Breast epithelium (tissue), 4 donors: Measurements from ENCODE around the gene YPEL4. TPM values are rescaled to one million over a fixed set of nuclear protein-coding genes. Genes with fewer than 3 reads are reported as not detected.

Source experiments
- DNase-seq, 2 donors: peaks; one replicate each; pipeline ENCODE4 v3.0.0-alpha.2; 2019; ENCODE audit warnings: low spot score in 2 of 2
- H3K27ac ChIP-seq, 2 donors: fragments of 200-600 bp; sonication (generic) in 1 of 2; one replicate each; pipeline ENCODE4 v1.5.1; 2016 to 2019; ENCODE audit warnings: mild to moderate bottlenecking in 1 of 2
- H3K27me3 ChIP-seq, 2 donors: fragments of 200-600 bp; sonication (generic) in 1 of 2; one replicate each; pipeline versions ENCODE4 v1.5.1 to v1.6.0; 2017 to 2019; ENCODE audit warnings: control low read depth in 1 of 2, mild to moderate bottlenecking in 1 of 2
- H3K36me3 ChIP-seq: fragments of 200-600 bp; one replicate; pipeline ENCODE4 v1.5.1; 2019
- H3K4me1 ChIP-seq, 2 donors: fragments of 200-600 bp; sonication (generic); one replicate each; pipeline ENCODE4 v1.5.1; 2016 to 2019; ENCODE audit warnings: control low read depth in 1 of 2
- H3K4me3 ChIP-seq, 3 donors: fragments of 200-600 bp; sonication (generic); 1 replicate in 2 of 3; 2 replicates in 1 of 3; pipeline ENCODE4 v1.5.1; 2016 to 2019; ENCODE audit warnings: mild to moderate bottlenecking in 3 of 3, moderate library complexity in 2 of 3
- H3K9me3 ChIP-seq, 2 donors: fragments of 200-600 bp; sonication (generic) in 1 of 2; one replicate each; pipeline ENCODE4 v1.5.1; 2016 to 2019; ENCODE audit warnings: control low read depth in 1 of 2
- CTCF ChIP-seq, 3 donors: fragments of 450-650 bp; IDR thresholded peaks; one replicate each; pipeline ENCODE4 v1.5.1; 2016 to 2017; ENCODE audit warnings: antibody characterized with exemption in 3 of 3, mild to moderate bottlenecking in 3 of 3, moderate library complexity in 3 of 3
- POLR2A ChIP-seq: fragments of 450-650 bp; IDR thresholded peaks from one replicate; pipeline ENCODE4 v1.6.1; 2016; ENCODE audit warnings: antibody characterized with exemption, mild to moderate bottlenecking, moderate library complexity
- POLR2AphosphoS5 ChIP-seq, 3 donors: sonication (generic); formaldehyde crosslinking; IDR thresholded peaks; one replicate each; pipeline ENCODE4 v1.6.1; 2017; ENCODE audit warnings: antibody characterized with exemption in 3 of 3
- intact Hi-C: fragments of 100-400 bp; cut with DNase I; formaldehyde crosslinking; loops from one replicate; pipeline ENCODE4 v1.15.1; 2023; ENCODE audit warnings: low total_unique reads
- total RNA-seq, 3 donors: library from RNA; depleted of rRNA; stranded (reverse); fragments of >200 nt; gene quantifications; one replicate each; pipeline ENCODE4 v1.1.0, GENCODE V29; 2016

The YPEL4 gene
- total RNA-seq, 3 donors from 2014 or later: 1.1 to 2.3 (median 2.0) TPM

- Histone ChIP-seq H3K4me3 (peak overlapping the region in 1 of 3 donors; percentile 19), H3K27me3 (no peaks in the 10 kb centered on the region), H3K27ac (peak overlapping the region in 1 of 2 donors; percentile 100), H3K36me3 (no peaks in the 10 kb centered on the region), H3K9me3 (no peaks in the 10 kb centered on the region), H3K4me1 (no peaks in the 10 kb centered on the region)
- TF ChIP-seq CTCF (IDR thresholded peaks at IDR 0.05) (no peak), POLR2A (no peak), POLR2AphosphoS5 (IDR thresholded peaks at IDR 0.05) (no peak)
- DNase-seq: no peak
- intact Hi-C loops: no loop called here
These were observed 53.3 kb downstream of the YPEL4 start for GRCh38 chr11:57596266-57596885.

Other genes starting within 250 kb of the YPEL4 start
- gene SLC43A3, start 222.8 kb downstream of the YPEL4 start, total RNA-seq: 100 to 1,000 TPM; 104 to 130 (median 105) TPM
- gene RTN4RL2, start 189.4 kb downstream of the YPEL4 start, total RNA-seq: 1 to 10 TPM in 2 of 3 donors, under 1 TPM in 1; 0.32 to 2.3 (median 1.8) TPM
- 10 to 100 TPM; 12.0 to 23.4 (median 13.4) TPM for gene SLC43A1, start 134.2 kb downstream of the YPEL4 start, total RNA-seq
- gene TIMM10, start 119.2 kb downstream of the YPEL4 start, total RNA-seq: 10 to 100 TPM; 37.2 to 56.4 (median 45.9) TPM
- not detected for gene SMTNL1, start 112.3 kb downstream of the YPEL4 start, total RNA-seq
- 10 to 100 TPM; 25.9 to 66.2 (median 48.1) TPM for gene UBE2L6, start 82.2 kb downstream of the YPEL4 start, total RNA-seq
- 100 to 1,000 TPM; 421 to 823 (median 479) TPM for gene SERPING1, start 52.2 kb downstream of the YPEL4 start, total RNA-seq
- gene CLP1, start 7.8 kb upstream of the YPEL4 start, total RNA-seq: 10 to 100 TPM; 15.4 to 17.7 (median 17.7) TPM
- 10 to 100 TPM; 39.3 to 50.2 (median 39.8) TPM for gene ZDHHC5, start 18.2 kb upstream of the YPEL4 start, total RNA-seq
- gene MED19, start 62.3 kb upstream of the YPEL4 start, total RNA-seq: 10 to 100 TPM; 18.7 to 27.7 (median 20.6) TPM
- gene TMX2, start 62.7 kb upstream of the YPEL4 start, total RNA-seq: 10 to 100 TPM; 45.8 to 80.1 (median 66.2) TPM
- gene SELENOH, start 91.6 kb upstream of the YPEL4 start, total RNA-seq: 100 to 1,000 TPM in 2 of 3 donors, 10 to 100 TPM in 1; 84.3 to 153 (median 153) TPM
- not detected for gene BTBD18, start 101.9 kb upstream of the YPEL4 start, total RNA-seq
- 100 to 1,000 TPM in 2 of 3 donors, 10 to 100 TPM in 1; 82.1 to 259 (median 175) TPM for gene CTNND1, start 111.9 kb upstream of the YPEL4 start, total RNA-seq